Measurements from ENCODE around the gene TMEM271.

- TF ChIP-seq POLR2A (IDR thresholded peaks at IDR 0.05; ENCODE audit: low read depth, low read length), result no peak
- TF ChIP-seq POLR2AphosphoS5 (IDR thresholded peaks at IDR 0.05; ENCODE audit: low read depth, low read length), result no peak
Measured at GRCh38 chr4:561426-561825, 14.7 kb downstream of the TMEM271 start.
